Measurements from ENCODE around the gene BMX. TPM values are rescaled to one million over a fixed set of nuclear protein-coding genes. Genes with fewer than 3 reads are reported as not detected.

Gene BMX
- total and polyA plus RNA-seq, 12 donors, result 0.11 to 1.8 (median 0.64) TPM; not detected in 1

DNA sequence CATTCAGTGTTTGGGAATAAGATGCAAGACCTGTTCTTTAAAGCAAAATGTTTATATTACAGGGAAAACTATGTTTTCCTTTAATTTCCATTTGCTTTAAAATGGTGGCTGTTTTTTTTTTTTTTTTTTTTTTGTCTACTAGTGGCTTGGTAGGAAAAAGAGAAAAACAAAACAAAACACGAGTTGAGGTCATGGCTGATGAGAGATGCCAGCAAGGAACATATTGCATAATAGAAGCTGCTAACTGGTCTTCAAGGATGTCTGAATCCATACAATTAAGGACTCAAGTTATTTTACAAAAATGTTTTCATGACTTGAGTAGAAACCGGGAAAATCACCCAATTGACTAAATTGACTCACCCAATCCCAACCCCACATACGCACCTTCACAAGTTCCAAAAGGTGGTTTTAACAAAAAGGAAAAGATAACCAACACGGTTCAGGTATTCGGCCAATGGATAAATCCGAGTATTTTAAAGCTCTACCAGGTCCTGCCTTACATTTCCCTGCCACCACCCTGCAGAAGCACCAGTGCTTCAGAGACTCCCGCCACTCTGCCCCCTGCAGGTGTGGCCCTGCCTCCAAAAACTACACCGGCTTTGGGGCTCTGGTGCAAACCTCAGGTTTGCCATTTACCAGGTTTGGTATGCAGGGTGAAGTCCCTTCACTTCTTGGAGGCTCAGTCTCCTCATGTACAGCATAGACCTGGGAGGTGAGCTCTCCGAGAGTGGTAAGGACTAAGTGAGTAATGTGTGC is 34.5 kb upstream of the BMX start:
- Histone ChIP-seq H3K4me3 (no peak overlapping the region), H3K36me3 (replicated peaks in 1 of 2) (no peaks in the 10 kb centered on the region), H3K9me3 (replicated peaks in 1 of 3) (no peaks in the 10 kb centered on the region), H3K27me3 (no peaks in the 10 kb centered on the region), H3K4me1 (replicated peaks in 1 of 2) (peaks cover 0 to 10% of the 10 kb centered on the region in 2 donors), H3K27ac (no peak overlapping the region)
- WGBS, 4 donors, result 50 to 82% (median 71%) methylated on average over 7 to 9 of the region's 9 CpGs
- TF ChIP-seq POLR2A (IDR thresholded peaks at IDR 0.05) (no peak), CTCF (IDR thresholded peaks at IDR 0.05) (no peak)
- intact Hi-C loops (cut with DNase I), result loop anchor here in 1 of 2 donors (5.0 kb wide), 1 partner anchor 119 kb away; no protein-coding TSS in a partner anchor
- DNase-seq, result no peak

DNA sequence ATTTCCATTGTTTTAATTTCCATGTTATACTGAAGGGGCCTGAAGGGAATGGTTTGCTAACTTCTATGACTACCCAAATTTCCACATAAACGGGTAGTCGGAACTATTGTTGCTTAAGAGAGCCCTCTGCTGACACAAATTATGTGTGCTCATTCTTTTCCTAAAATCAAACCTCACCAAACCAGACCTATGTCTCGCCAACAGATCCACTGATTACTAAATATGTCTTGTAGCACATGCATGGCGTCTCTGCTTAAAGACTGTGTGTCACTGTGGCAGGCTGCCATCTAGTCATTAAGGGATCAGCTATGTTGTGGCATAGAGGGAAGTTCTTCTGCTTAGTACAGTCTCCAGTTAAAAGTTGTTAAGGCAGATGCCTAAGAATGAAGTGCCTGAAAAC is 32.6 kb upstream of the BMX start:
- H3K36me3 ChIP-seq (replicated peaks in 1 of 2), result no peaks in the 10 kb centered on the region
- peaks cover 0 to 10% of the 10 kb centered on the region in 2 donors for H3K4me1 ChIP-seq (replicated peaks in 1 of 2)
- TF ChIP-seq CTCF (IDR thresholded peaks at IDR 0.05), result peak in 5 of 6 experiments; percentile 28 to 67 (median 58)
- TF ChIP-seq POLR2A (IDR thresholded peaks at IDR 0.05), result no peak
- DNase-seq, result peak in 6 of 7 donors; percentile 11 to 54 (median 22)
- intact Hi-C loops (cut with DNase I), result loop anchor here in 1 of 2 donors (5.0 kb wide), 1 partner anchor 121 kb away; no protein-coding TSS in a partner anchor
- peaks cover 9% of the 10 kb centered on the region for H3K27me3 ChIP-seq
- no peak overlapping the region for H3K4me3 ChIP-seq
- H3K27ac ChIP-seq, result no peak overlapping the region
- WGBS, 4 donors, result 6 to 20% (median 14%) methylated on average over 4 of the region's 4 CpGs
- no peaks in the 10 kb centered on the region for H3K9me3 ChIP-seq (replicated peaks in 1 of 3)

DNA sequence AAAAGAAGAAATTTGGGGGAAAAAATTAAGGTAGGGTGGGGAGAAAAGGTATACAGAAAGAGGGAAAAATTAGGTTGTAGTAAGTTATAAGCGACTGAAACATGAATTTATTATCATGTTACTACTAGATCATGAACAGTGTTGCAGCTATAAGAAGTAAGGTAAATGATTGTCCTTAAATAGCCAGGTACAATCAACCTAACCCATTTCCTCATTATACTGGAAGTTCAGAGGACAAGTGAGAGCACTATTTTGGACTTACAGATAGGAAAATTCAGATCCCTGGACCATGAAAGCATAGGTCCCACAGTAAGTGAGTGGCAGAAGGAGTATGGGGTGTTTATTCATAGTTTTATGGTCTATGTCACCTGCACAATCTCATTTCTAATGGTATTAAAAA is 31.0 kb upstream of the BMX start:
- no peak for DNase-seq
- Histone ChIP-seq H3K4me1 (replicated peaks in 1 of 2) (peaks cover 0 to 10% of the 10 kb centered on the region in 2 donors), H3K27me3 (peaks cover 13% of the 10 kb centered on the region), H3K4me3 (no peak overlapping the region), H3K36me3 (replicated peaks in 1 of 2) (no peaks in the 10 kb centered on the region), H3K9me3 (replicated peaks in 1 of 3) (no peaks in the 10 kb centered on the region), H3K27ac (no peak overlapping the region)
- 52 to 94% (median 90%) methylated on average over 1 of the region's 1 CpG for WGBS, 4 donors
- TF ChIP-seq POLR2A (IDR thresholded peaks at IDR 0.05), result no peak
- no peak for TF ChIP-seq CTCF (IDR thresholded peaks at IDR 0.05)
- intact Hi-C loops (cut with DNase I), result loop anchor here (5.0 to 10.0 kb wide), 2 partner anchors 95 to 122 kb away; no protein-coding TSS in a partner anchor

DNA sequence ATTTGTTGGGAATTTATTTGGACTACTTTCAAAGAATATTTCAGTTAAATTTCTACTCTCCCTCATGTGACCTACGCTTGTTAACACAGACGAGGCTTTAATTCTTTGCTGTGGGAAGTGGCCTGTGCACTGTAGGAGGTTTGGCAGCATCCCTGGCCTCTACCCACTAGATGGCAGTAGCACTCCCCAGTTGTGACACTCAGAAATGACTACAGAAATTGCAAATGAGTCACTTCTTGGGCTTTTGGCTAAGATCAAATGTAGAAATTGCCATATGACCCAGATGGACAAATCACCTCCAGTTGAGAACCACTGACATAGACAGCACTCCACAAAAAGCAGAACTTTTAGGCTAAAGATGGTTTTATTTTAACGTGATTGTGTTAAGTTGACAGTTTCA is 29.6 kb upstream of the BMX start:
- intact Hi-C loops (cut with DNase I), result loop anchor here in 1 of 2 donors (10.0 kb wide), 1 partner anchor 94 kb away; no protein-coding TSS in a partner anchor
- DNase-seq, result peak; percentile 64 to 81 (median 68)

More for the DNA sequence above, 29.6 kb upstream of the BMX start:
- H3K36me3 ChIP-seq (replicated peaks in 1 of 2), result no peaks in the 10 kb centered on the region
- H3K9me3 ChIP-seq (replicated peaks in 1 of 3), result no peaks in the 10 kb centered on the region
- H3K27ac ChIP-seq, result no peak overlapping the region
- TF ChIP-seq CTCF (IDR thresholded peaks at IDR 0.05) (peak; percentile 58 to 85 (median 70)), POLR2A (IDR thresholded peaks at IDR 0.05) (no peak)
- WGBS, 4 donors, result 11 to 35% (median 17%) methylated on average over 3 of the region's 3 CpGs
- H3K4me3 ChIP-seq, result no peak overlapping the region
- peaks cover 13% of the 10 kb centered on the region for H3K27me3 ChIP-seq
- H3K4me1 ChIP-seq (replicated peaks in 1 of 2), result no peaks in the 10 kb centered on the region

Measured in adrenal gland (tissue), 12 donors.